ENCODE measurements around the gene SYT3.

DNA sequence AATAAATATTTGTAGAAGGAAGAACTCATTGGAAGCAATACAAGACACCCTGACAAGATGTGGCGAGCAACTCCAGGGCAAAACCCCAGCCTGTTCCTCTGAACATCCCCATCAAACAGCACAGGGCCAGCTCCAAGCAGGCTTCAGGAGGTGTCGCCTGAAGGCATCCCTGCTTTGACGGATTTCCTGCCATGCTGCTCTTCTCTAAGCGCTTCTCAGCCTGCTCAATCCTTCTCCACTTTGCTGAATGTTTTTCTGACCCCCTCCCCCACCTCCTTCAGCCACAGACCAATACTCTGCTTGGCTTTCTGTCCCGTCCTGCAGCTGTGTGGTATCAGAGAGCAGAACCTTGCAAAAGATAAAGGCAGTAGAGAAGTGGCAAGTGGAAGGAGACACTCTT is 38.0 kb upstream of the SYT3 start:
- TF ChIP-seq POLR2A (IDR thresholded peaks at IDR 0.05) (no peak), POLR2AphosphoS5 (IDR thresholded peaks at IDR 0.05; ENCODE audit: insufficient read depth in 1 of 2, low read depth in 1 of 2) (no peak)
- TF ChIP-seq, protein P1, sequence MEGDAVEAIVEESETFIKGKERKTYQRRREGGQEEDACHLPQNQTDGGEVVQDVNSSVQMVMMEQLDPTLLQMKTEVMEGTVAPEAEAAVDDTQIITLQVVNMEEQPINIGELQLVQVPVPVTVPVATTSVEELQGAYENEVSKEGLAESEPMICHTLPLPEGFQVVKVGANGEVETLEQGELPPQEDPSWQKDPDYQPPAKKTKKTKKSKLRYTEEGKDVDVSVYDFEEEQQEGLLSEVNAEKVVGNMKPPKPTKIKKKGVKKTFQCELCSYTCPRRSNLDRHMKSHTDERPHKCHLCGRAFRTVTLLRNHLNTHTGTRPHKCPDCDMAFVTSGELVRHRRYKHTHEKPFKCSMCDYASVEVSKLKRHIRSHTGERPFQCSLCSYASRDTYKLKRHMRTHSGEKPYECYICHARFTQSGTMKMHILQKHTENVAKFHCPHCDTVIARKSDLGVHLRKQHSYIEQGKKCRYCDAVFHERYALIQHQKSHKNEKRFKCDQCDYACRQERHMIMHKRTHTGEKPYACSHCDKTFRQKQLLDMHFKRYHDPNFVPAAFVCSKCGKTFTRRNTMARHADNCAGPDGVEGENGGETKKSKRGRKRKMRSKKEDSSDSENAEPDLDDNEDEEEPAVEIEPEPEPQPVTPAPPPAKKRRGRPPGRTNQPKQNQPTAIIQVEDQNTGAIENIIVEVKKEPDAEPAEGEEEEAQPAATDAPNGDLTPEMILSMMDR (IDR thresholded peaks at IDR 0.05): no peak
